GM19239 (cell line): ENCODE results near the gene NDE1.
A peak's percentile ranks its signal among the peaks of the same experiment; 100 is the strongest.
"Not testable (repeated sequence)": the region's sequence is repeated elsewhere in the genome, so short reads cannot be mapped to it uniquely, and the experiment has no call there.

Experiments used
- DNase-seq: peaks from one replicate; pipeline ENCODE4 v3.0.0; 2011; ENCODE audit warnings: low spot score; ENCODE audit not compliant: insufficient read length
- FAIRE-seq: peaks from 2 replicates; lab custom pipeline; 2011; peaks lifted over from hg19 to GRCh38; lab: Jason Lieb, UNC

The NDE1 gene

GRCh38 chr16:15650019-15650697, at the start of gene NDE1:
Gene NDE1, plus strand, starts transcription at chr16:15650245. Its CDS starts 14,534 bp downstream, at chr16:15664779.
- peak; percentile 77 for FAIRE-seq
- peak; percentile 83 for DNase-seq

DNA sequence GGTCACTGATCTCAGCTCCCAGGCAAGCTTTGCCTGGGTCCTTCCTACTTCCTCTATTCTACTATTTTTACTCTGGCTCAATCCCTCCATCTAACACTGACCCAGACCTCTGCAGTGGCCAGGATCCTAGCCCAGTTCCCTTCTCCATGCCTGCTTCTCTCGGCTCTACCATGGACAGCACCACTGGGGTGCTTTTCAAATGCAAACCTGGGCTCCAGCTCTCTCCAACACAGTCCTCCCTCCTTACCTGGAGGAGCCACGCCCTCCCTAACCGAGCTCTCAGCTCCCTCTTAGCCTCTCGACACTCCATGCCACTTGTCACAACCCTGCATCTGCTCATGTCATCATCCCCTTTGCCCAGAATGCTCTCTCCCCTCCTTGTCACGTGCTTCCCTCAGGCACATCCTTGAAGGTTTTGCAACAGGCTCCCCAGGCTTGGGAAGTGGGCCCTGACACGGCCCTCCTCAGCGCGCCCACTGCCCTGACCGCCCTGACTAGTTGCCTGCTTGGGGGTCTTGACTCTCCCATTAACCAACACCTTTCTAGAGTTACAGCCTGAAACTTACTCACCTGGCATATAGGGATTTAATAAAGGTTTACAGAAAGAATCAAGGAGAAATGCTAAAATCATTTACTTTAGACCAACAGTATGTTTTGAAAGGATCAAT, 48.7 kb upstream of the NDE1 start:
- FAIRE-seq (no peak), DNase-seq (no peak)

GRCh38 chr16:15602285-15603044, 47.6 kb upstream of the NDE1 start:
- DNase-seq: no peak
- no peak for FAIRE-seq

DNA sequence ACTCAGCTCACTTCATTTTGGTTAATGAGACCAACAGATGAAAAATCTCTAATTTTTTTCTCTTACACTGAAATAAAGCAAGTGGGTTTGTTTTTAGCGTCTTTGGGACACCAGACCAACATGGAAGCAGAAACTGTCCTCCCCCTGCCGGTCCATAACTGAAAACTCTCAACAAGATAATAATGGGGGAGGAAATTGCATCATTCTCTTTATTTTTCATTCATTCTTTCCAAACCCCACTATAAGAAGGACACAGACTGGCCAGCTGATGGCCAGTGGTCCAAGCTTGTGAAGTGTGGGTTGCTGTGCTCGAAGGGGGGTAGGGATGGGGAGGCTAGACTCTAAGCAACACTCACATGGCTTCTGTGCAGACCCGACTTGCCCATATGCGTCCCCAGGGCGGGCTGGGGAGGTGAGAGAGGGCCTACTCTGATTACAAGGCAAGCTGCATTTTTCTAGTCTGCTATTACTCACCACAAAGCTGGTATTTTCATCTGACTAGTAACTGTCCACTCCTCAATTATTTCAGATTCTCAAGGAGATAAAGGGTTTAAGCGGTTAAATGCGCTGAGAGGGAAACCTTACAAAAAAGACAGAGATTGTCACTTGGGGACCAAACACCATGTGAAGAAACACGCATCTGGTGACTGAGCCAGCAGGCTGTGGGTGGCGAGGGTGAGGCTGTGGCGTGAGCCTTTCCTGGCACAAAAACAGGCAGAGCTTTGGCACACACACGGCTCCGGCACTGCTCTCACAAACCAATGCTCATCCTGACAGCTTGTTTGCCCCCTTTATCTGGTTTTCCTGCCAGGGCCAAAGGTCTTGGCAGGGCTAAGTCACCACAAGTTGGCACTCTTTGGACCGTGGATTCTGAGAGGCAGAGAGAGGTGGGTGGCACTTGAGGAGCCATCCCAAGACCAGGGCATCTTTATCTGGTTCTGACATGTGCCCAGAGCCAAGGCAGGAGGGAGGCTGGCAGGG, 45.3 kb upstream of the NDE1 start:
- FAIRE-seq (no peak), DNase-seq (no peak)

GRCh38 chr16:15605839-15606517, 44.1 kb upstream of the NDE1 start:
- no peak for FAIRE-seq

DNA sequence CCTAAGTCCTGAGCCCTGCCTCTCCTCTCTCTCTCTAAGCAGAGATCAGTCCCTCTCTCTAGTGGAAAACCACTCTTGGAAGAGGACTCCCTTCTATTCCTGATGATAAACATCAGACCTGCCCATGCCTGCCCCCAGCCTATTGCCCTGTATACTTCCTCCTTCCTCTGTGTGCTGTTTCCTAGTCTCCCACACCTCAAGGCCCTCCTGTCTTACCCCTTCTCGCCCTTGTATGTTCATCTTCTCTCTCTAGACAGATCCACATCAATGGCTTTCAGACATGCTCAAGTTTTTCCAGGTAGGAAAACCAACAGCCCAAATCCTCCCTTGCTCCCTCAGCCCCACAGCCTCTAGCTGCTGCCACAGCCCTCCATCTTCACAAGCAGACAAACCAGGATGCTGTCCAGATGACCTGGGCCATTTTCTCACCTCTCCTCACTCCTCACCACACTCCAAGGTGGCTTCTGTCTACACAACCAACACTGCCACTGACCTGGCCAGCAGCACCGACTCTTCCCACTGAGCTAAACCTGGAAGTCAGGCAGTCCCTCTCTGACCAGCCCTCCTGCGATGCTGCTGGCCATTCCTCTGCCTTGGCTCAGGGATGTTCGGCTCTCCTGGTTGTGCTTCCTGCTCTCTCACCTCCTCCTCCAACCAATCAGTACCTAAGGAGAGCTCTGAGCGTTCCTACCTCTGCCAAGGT, 43.4 kb upstream of the NDE1 start:
- no peak for FAIRE-seq

More at GRCh38 chr16:15605839-15606517, 44.1 kb upstream of the NDE1 start:
- no peak for DNase-seq

GRCh38 chr16:15607221-15607699, 42.8 kb upstream of the NDE1 start:
- FAIRE-seq, DNase-seq: not testable (repeated sequence)

More for the DNA sequence above, 43.4 kb upstream of the NDE1 start:
- DNase-seq: no peak

- no peak for FAIRE-seq
- no peak for DNase-seq
These were observed 42.2 kb upstream of the NDE1 start for GRCh38 chr16:15607700-15608396.

DNA sequence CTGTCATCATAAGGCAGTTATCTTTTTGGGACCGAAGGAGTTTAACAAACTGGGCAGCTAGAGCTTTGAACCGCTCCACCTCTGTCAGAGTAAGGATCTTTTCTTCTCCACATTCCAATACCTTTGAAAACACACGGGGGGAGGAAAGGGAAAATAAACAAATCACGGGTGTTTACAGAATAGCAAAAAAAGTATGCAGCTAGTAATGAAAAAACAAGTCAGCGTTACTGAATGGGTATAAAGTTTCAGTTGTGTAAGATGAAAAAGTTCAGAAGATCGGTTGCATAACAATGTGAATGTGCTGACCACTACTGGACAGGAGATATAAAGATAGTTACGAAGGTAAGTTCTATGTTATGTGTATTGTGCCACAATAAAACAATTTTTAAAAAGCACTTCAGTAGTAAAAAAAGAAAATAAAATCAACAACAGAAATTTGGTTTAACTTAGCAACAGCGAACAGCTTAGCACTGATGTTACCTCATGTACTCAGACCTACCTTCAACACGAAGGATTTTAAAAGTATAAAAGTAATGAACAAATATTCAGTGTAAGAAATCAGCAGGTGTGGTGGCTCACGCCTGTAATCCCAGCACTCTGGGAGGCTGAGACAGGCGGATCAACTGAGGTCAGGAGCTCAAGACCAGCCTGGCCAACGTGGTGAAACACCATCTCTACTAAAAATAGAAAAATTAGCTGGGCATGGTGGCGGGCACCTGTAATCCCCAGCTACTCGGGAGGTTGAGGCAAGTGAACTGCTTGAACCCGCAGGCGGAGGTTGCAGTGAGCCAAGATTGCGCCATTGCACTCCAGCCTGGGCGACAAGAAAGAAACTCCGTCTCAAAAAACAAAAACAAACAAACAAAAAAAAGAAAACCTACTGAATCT, 41.4 kb upstream of the NDE1 start:
- FAIRE-seq (no peak), DNase-seq (no peak)

DNA sequence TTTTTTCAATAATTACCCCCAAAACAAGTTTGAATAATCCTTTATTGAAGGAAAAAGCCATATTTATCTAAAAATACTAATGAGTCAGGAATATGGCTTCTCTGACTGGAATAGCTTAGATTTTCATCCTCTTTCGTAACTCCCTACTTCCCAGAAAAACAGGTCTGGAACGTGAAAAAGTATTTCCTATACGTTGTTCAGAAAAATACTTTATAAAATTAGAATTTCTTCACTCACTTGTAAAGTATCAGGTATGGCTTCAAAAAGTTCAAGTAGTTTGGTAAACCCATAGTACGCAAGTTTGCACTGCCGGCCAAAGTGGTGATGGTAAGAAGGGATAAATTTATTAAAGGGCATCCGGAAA, 40.8 kb upstream of the NDE1 start:
- no peak for FAIRE-seq
- DNase-seq: no peak

GRCh38 chr16:15610369-15610871, 39.6 kb upstream of the NDE1 start:
- FAIRE-seq (no peak), DNase-seq (no peak)

- no peak for FAIRE-seq
- no peak for DNase-seq
These were observed 38.4 kb upstream of the NDE1 start for GRCh38 chr16:15611610-15612009.

DNA sequence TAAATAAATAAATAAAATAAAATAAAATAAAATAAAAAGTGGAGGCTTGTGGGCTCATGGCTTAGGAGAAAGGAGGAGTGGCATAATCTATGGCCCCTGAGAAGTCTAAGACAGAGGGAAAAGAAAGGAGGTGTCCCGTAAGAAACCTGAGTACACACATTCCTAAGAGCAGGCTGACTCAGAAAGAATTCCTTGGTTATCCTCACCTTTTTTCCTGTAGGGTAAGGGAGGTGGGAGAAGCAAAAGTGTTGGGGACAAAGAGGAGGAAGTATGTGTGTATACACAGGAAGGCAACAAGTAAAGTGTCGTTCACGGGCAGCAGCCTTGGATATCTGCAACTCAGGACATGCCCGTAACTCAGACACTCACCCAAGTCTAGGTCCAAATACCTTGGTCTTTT, 36.4 kb upstream of the NDE1 start:
- FAIRE-seq: no peak

GRCh38 chr16:15616012-15616411, 34.0 kb upstream of the NDE1 start:
- FAIRE-seq (no peak), DNase-seq (no peak)

More for the DNA sequence above, 36.4 kb upstream of the NDE1 start:
- DNase-seq: no peak

DNA sequence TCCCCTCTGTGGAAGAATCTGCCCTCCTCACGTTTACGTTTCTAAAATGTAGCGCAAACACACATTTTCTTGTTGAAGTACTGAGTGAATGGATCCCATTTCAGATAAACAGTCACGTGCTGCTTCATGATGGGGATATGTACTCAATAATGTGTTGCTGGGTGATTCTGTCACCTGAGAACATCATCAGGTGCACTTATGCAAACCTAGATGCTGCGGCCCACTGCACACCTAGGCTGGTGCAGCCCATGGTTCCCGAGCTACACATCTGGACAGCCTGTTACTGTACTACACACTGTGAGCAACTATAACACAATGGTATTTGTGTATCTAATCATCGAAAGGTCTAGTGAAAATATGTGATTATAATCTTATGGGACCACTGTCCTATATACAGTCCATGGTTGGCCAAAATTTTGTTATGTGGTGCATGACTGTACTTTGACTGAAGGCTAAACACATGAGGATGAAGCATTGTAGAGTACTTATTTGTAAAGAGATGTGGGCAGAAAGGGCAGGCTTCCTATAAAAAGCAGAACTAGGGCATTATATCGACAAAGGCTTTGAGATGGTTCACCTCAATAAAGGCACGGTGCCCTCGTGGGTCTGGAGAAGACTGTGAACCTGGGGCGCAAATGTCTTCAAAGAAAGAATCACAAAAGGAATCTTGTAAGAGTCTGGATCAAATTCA, 33.4 kb upstream of the NDE1 start:
- no peak for DNase-seq
- FAIRE-seq: no peak

DNA sequence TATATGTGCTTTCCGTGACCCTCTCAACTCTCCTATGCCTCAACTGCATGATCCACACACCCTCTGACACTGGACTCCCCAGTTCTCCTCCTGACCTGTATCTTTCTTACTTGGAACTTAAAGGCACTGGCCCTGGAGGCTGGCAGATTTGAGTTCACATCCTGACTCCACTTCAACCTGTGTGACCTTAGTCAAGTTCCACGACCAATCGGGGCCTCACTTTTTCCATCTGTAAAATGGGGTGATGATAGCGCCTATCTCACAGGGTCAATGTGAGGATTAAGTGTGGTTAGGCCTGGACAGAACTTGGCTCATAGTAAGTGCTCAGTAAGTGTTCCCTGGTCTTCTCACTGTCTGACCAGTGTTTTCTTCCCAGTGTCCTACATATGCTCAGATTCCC, 32.1 kb upstream of the NDE1 start:
- DNase-seq: no peak
- no peak for FAIRE-seq
